Activated CD8-positive, alpha-beta memory T cell treated with anti-CD3 and anti-CD28 coated beads for 1 hour (primary cell): Measurements from ENCODE around the gene STK17A.

Experiments
- DNase-seq, 2 donors: peaks; one replicate each; pipeline ENCODE4 v3.0.0-alpha.2; 2020; ENCODE audit warnings: low read depth in 1 of 2; ENCODE audit errors: extremely low read depth in 1 of 2

The STK17A gene

DNA sequence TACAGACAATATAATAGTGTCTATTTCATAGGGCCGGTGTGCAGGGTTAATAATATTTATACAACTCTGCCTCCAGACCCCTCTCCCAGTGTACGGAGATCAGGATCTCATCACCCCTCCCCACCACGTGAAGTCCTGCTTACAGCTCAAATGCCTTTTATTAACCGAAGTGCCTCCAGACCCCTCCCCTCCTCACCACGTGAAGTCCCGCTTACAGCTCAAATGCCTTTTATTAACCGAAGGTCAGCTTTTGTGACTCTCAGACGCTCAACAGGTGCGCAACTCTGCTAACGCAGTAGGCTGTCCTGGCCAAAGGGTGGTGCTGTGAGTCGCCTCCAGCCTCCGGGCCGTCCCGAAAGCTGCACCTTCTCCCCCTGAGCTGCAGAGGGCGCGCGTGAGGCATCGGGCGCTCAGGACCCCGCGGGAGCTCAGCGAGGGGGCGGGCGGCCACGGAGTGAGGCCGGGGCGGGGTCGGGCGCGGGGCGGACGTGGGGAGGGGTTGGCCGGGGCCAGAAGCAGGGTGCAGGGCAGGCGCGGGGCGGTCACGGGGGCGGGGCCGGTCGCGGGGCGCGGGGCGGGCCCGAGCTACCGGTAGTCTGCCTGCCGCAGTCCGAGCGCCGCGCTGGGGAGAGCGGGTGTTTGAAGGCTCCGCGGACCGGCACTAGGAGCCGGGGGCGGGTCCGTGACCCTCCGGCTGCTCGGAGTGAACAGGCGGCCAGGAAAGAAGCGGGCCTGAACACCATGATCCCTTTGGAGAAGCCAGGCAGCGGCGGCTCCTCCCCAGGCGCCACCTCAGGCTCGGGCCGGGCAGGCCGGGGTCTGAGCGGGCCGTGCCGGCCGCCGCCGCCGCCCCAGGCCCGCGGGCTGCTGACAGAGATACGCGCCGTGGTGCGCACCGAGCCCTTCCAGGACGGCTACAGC, at the start of gene STK17A:
Gene STK17A (plus strand): TSS at position 606 of the 921 bp plus-strand sequence. CDS start 136 bp downstream, at position 742.
- peak; percentile 85 to 90 for DNase-seq

DNA sequence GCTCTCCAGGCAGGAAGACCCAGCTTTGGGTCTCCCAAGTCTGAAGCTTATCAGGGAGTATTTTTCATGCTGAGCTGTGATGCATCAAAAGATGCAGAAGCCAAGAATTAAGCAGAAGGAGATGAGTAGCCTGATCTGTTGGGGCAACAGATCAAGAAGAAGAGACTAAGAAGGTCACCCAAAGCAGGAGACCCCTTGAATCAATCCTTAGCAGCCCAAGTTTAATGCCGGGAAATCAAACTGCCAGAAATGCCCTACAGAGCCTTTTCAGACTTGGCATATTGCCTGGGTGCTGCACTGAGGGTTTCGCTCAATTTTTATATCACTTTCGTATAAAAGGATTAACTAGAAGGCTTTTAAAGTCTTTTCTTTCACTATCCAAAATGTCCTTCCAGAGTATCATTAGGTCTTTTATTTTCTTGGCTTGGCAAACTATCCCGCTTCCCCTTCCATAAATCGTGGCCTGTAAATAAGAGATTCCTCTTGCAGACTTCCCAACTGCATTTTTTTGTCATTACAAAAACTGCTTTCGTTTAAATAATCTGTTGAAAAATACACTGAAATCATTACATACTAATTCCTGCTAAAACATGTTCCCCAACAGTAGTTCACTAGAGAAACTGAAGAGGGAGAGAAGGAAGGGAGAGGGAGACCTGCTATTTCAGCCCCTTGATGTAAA, 49.0 kb upstream of the STK17A start:
- no peak for DNase-seq

DNA sequence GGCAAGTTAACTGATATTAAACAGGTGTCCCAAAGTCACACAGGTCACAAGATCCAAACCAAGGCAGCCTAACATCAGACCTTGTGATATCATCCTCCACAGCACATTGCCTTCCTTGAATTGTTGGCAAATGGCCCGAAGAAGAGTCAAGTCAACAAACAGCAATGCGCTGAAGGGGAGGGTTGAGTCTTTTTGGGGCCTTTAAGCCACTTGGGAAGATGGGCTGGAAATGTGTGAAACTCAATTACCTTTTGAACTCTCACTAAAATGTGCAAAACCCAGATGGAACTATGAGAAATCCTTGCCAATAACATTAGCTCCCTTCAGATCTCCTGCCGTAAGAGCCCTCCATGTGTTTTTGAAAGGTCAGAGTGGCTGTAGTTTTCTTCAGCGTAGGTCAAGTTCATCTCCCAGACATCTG, 47.9 kb upstream of the STK17A start:
- no peak for DNase-seq

DNA sequence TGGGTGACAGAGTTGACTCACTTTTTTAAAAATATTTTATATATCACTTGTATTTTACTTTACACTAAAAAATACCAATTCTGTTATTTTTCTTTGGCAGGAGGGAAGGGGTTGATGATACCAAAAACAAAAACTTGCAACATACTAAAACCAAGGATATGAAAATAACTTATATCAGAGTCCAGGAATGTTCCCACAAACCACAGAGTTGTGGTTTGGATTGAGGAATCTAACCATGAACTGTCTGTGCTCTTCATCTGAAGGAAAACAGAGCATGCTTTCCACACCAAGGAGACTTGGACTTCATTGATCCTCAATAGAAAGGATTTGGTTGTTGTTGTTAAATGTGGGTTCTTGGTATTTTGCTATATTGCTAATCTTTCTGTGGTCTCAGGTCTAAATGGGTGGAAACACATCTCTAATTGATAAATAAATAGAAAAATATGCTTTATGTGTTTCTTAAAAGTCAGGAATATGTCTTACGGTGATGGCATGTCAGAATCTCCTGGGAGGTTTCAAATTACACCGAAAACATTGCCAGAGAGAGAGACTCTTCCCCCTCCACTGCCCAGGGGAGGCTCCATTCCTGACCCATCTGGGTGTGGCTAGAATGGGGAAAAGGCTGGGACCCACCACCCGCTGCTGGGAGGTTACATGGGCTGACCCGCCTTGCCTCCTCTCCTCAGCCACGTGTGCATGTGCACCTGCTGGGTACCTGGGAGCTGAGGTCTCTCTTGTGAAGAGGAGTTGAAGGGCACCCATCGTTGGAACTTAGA, 46.9 kb upstream of the STK17A start:
- no peak for DNase-seq

DNA sequence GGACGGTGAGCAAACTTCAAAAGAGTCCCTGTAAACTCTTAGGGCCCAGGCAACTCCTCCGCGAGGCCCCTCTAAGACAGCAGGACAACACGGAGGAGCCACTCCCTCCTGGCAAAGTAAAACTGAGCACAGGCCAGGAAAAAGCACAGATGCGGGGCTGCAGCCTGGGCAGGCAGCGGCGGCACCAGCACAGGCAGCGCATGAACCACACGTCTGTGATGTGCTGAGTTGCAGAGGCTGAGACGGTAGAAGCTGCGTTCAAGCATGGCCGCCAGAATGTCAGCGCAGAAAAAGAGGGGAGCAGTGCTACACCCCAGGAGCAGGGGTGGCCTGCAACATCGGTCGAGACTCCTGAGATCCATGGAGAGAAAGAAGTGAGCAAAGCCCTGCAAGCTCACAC, 46.1 kb upstream of the STK17A start:
- DNase-seq: no peak

DNA sequence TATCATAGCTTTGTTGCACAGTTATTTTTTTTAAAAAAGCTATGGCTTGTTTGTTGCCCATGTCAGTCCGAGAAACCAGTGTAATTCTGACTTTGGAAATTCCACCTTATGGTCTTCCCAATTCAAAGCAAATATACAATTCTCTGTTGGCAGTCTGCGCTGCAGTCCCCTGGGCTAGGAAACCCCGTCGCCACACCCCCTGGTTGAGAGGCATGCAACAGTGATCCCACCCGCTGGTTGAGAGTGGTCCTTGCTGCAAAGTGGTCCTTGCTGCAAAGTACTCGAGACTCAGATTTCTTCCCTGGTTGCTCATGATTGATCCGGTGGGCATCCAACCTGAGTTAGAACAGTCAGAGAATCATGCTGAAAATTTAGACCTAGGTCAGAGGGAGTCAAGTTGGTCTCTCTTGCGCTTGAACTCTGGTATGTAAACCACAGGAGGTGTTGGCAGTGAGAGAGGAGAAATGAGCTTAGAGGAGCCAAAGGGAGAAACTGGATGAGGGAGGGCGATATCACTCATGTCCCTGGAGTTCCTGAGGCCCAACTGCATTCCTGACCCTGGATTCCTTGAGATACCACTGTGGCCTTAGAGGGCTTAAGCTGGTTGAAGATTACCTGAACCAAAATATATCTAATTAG, 45.0 kb upstream of the STK17A start:
- DNase-seq: no peak

DNA sequence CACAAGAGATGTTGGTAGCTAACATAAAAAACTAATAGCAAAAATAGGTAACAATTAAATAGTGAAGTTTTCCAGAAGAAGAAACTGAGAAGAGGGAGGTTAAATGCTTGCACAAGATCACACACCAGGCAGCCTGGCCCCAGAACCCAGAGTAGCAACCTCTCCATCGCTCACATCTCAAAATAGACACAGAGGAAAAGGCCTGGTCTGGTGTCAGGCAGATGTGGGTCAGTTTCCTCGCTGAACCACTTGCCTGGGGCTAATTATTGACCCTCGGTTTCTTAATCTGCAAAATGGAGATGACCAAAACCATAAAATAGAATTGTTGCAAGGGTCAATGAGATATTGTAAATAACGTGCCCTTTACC, 44.5 kb upstream of the STK17A start:
- no peak for DNase-seq

DNA sequence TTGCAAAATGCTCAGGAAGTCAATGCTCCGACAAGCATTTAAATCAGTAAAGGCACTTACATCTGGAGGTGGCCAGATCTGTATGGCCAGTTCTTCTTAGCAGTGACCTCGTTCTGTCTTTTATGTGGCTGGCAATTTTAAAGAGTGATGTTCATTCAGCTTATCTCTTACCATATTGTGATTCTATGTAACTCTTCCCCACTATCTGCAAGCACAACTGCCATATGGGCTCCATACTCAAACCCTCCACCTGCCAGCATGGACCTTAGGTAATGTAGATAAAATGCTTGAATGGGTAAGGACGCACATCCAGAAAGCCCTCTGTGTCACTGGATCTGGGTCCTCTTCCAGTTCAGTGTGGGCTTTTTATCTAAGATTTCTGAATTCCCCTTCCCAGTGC, 42.4 kb upstream of the STK17A start:
- DNase-seq: no peak

DNA sequence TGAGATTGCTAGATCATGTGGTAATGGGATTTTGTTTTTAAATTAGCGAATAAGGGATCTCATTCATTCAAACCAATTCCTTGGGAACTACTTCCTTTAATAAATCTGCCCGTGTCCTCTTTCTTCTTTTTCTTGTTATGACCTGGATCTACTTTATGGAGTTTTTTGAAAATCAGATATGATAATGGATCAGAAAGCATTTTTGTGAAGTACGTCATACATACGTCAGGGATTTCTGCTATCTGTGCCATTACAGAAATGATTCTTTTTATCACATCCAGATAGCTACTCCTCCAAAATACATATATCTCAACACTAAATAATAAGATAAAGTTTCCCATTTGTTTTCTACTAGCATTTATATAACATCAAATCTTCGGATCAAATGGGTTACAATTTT, 40.2 kb upstream of the STK17A start:
- no peak for DNase-seq

DNA sequence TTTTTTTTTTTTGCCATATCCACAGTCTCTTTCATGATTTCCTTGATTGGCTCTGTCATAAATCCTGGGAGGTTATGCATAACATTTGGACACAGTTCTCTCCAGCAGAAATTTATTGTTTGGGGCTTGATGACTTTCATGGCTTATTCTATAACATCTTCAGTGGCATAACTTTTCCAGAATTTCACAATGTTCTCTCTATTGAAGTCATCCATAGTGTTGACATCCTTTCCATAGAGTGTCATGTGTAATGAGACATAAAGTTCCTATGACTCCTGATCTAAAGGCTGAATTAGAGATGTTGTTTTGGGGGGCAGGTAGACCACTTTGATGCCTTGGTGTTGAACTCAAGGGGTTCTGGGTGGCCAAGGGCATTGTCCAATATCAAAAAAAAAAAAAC, 36.7 kb upstream of the STK17A start:
- no peak for DNase-seq

DNA sequence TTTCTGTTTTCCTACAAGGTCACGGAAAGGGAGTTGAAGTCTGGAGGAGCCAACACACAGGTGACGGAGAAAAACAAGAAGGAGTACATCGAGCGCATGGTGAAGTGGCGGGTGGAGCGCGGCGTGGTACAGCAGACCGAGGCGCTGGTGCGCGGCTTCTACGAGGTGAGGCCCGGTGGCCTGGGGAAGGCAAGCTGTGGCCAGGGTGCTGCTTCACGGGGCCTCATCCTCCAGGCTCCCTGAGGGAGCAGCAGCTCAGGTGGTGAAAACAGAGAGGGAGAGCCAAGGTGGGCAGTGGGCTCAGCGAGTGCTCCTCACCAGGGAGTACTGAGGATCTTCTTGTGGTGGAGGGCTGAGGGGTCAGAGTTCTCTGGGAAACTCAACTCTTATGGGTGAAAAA, 32.5 kb upstream of the STK17A start:
- no peak for DNase-seq

DNA sequence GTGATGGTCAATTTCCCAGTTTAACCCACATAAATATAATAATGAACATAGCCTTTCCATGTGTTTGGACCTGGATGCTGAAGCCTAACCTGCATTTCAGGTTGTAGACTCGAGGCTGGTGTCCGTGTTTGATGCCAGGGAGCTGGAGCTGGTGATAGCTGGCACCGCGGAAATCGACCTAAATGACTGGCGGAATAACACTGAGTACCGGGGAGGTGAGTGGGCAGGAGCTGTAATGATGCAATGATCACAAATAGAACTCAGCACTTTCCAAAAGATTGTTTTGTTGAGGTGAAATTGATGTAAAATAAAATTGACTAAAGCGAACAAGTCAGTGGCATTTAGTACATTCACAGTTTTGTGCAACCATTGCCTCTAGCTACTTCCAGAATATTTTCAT, 30.8 kb upstream of the STK17A start:
- no peak for DNase-seq

DNA sequence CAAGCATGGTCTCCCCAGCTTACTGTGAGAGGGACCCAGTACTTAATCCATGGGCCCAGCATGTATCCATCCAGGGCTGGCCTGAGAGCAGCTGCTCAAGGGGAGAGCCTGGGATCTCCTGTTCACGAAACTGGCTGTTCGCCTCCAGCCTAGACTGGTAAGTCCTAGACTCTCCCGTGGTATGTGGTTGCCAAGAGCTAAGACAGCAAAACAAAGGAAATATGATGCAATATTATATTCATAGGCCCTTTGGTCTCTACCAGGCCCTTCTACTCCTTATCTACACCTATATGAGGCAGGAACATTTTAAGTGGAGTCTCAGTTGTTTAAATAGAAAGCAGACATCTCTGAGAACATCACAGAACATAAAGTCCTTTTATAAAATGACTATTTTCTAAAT, 28.9 kb upstream of the STK17A start:
- DNase-seq: no peak

DNA sequence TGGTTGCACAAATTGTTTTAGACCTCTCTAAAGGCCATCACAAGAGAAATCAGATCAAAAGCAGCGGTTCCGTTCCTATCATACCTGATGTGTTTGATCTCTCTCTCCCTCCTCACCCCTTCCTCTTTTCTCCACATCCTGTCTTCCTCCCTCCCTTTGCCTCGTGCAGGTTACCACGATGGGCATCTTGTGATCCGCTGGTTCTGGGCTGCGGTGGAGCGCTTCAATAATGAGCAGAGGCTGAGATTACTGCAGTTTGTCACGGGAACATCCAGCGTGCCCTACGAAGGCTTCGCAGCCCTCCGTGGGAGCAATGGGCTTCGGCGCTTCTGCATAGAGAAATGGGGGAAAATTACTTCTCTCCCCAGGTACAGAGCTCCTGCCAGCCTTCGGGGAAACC, 28.5 kb upstream of the STK17A start:
- DNase-seq: no peak

DNA sequence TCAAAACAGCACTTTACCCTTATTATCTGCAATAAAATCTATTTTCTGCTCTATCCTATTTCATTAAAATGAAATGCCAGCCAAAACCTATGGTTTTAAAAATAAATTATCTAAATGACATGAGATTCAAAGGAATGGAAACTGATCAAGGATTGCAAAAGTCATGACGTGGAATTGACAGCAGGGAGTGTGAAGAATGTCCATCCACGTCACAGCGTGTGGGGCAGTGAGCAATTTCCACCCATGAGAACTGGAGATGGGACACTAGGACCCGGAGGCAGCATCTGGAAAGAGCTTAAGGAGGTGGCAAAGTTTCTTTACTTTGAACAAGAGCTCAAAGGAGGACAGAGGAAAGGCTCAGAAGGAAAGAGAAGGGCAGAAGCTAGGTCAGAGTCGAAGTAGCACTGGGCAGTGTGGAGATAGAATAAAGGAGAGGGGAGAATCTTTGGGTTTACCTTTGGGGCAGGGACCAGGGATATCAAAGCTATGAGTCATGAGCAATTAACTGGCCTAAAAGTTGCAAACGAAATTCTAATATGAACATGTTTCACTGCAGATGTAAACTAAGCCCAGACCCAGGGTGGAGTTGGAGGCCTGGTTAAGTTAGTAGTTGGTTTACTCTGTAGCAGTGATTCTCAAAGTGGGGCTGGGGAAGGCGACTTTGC, 24.9 kb upstream of the STK17A start:
- no peak for DNase-seq

DNA sequence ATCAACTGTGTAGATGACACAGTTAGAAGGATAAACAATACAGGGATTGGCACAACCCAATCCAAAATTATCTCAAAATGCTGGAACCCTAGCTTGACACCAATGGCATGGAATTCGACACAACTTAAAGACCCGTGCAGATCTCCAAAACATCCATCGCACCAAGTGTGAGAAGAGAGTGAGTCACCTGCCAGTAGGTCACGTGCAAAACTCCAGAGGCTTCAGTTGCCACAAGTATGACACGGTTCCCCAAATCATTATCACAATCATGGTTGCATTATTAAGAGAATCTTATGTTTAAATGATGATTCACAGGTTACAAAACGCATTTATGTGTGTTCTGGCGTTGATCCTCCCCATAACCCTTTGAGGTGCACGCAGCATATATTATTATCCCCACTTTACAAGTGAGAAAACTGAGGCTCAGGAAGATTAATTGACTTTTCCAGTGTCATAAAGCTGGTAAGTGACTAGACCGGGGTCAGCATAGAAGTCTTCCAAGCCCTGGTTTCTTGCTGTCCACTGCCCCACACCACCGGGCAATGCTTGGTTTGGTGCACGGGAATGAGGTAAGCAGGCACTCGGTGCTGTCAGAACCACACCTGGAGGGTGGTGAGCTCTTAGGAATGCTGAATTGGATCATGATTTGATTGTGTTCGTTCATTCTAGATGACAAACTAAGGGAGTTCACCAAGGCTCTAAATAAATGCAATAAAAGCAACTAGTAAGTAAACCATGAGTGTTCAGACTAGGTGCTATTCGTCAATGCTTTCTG, 23.6 kb upstream of the STK17A start:
- DNase-seq: no peak

DNA sequence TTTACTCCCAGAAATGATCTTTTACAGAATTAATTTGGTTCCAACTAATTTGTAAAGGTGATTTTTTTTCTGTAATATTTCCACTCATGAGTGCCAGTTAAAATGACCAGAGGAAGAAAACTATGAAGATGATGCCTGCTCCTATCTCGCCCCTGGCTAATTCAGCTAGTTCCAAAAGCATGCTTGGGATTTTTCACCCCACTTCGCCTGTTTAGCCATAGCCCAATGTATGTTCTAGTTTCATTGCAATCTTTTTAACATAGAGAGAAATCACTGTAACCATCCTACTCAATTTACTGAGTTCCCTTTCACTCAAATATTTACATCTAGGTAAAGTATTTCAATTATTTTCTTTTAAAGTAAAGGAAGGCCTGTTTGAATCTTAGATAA, 23.0 kb upstream of the STK17A start:
- no peak for DNase-seq

DNA sequence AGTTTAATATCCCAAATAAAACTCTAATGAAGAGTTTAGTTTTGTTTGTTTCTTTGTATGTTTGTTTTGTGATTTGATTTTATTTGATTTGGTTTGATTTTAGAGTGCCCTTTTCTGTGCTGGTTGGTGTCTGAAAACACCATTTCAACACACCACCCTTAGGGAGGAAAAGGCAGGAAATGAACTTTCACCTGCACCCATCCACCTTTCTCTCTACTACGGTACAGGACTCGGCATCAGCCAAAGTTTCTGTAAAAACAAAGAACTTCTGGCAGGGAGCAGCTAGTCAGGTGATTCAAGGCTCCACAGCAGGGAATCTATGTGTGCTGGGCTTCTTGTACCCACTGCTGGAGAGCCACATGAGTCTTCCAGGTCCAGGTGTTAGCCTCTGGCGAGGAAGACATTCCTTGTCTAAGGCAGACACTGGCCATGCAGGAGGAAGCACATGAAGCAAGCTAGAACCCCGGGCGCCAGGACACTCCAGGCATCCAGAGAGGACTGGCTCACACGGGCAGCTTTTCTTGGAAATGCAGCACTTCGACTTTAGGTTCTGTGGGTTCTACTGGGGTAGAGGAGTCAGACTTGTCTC, 22.1 kb upstream of the STK17A start:
- no peak for DNase-seq

DNA sequence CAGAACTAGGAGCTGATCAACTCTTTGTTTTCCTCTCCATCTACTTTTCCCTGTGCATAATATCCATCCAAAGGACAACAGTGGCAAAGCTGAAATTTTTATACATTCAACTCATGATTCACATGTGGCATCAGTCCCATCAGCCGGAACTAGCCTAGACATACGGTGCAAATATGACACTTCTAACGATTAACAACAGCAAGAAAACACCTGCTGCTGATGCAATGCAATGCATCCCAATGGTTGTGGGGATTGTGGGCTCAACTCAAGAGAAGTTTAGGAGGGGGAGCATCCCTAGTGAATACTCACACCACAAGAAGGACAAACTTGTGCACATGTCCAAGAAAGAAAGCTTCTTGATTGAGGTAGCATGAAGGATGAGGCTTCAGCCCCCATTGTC, 20.5 kb upstream of the STK17A start:
- DNase-seq: no peak
